Psoas muscle (tissue), 8 donors: ENCODE measurements around the gene GMFB. TPM values are rescaled to one million over a fixed set of nuclear protein-coding genes. Genes with fewer than 3 reads are reported as not detected.

ENCODE experiments used
- ATAC-seq, 4 donors: fragments of 200-7000 bp; cut with Tn5 transposase; one replicate each; pipeline ENCODE4 v1.9.1; 2020; ENCODE audit warnings: moderate library complexity in 3 of 4, mild to moderate bottlenecking in 2 of 4
- DNase-seq, 2 donors: peaks; one replicate each; pipeline ENCODE4 v3.0.0-alpha.2; 2020
- H3K27ac ChIP-seq: fragments of 200-600 bp; one replicate; pipeline ENCODE4 v1.8.0; 2022
- H3K27me3 ChIP-seq, 3 donors: fragments of 200-600 bp in 1 of 3; one replicate each; pipeline versions ENCODE4 v1.6.1 to v1.8.0; 2013 to 2022; ENCODE audit warnings: low read length in 2 of 3, mild to moderate bottlenecking in 2 of 3, moderate library complexity in 1 of 3; ENCODE audit not compliant: insufficient read depth in 3 of 3
- H3K36me3 ChIP-seq, 2 donors: fragments of 200-600 bp in 1 of 2; one replicate each; pipeline versions ENCODE4 v1.6.1 to v1.8.0; 2013 to 2022; ENCODE audit warnings: low read depth in 1 of 2, mild to moderate bottlenecking in 1 of 2, moderate library complexity in 1 of 2; ENCODE audit not compliant: insufficient read depth in 1 of 2
- H3K4me1 ChIP-seq: fragments of 200-600 bp; one replicate; pipeline ENCODE4 v1.8.0; 2022
- H3K4me3 ChIP-seq: fragments of 200-600 bp; one replicate; pipeline ENCODE4 v1.8.0; 2022; ENCODE audit warnings: mild to moderate bottlenecking
- H3K9me3 ChIP-seq: fragments of 200-600 bp; one replicate; pipeline ENCODE4 v1.8.0; 2022
- CTCF ChIP-seq: fragments of 200-600 bp; IDR thresholded peaks from one replicate; pipeline ENCODE4 v1.8.0; 2022; ENCODE audit warnings: antibody characterized with exemption
- WGBS, 3 donors: extraction: QIAGEN DNeasy Blood & Tissue Kit; methylation state at CpG; one replicate each; pipeline versions ENCODE4 v1.1.6 to v1.1.7; 2013; 5-methylcytosine and 5-hydroxymethylcytosine counted together
- intact Hi-C, 2 donors: fragments of 100-400 bp; cut with DNase I; formaldehyde crosslinking; loops; one replicate each; pipeline versions ENCODE4 v1.11.0 to v1.14.2; 2022
- polyA plus RNA-seq, 3 donors: library from polyadenylated mRNA; stranded (reverse); fragments of 200-250 nt; gene quantifications; one replicate each; pipeline ENCODE4 v1.2.3, GENCODE V29; 2013
- total RNA-seq, 4 donors: library from RNA; stranded (reverse); fragmentation: NEBNext Ultra II Directional in 2 of 4; extraction: Animal tissue kit (Norgen Biotek cat#: 25700) in 2 of 4; gene quantifications; one replicate each; pipeline versions ENCODE4 v1.2.1 to v1.2.4, GENCODE V29; 2021 to 2023
- donor health status: healthy with polysubstance abuse.
- donor health status: DM: no; HTN: no; CAD: no; lungs with moderate emphysema.
- donor health status: Bipolar disorder and iron deficiency.
- donor health status: healthy.
- donor health status: DM: yes; HTN: yes; CAD: no.
- donor health status: DM: no; HTN: no; CAD: no.
- donor health status: DM: no; HTN: no; CAD: no.
- donor health status: DM: yes; HTN: yes; CAD: no.

The GMFB gene
- total and polyA plus RNA-seq, 7 donors: 5.0 to 22.9 (median 14.5) TPM

DNA sequence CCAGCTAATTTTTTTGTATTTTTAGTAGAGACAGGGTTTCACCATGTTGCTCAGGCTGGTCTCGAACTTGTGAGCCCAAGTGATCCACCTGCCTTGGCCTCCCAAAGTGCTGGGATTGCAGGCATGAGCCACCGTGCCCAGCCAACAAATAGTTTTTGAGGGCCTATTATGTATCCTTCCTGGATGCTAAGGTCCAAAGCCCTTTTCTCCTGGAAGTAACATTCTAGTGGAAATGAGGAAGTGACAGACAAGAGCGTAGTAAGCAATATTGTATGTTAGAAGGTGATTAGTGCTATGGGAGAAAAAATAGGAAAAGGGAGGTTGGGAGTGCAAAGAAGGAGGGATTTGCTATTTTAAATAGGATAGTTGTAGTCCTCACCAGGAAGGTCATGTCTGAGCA is 12.0 kb upstream of the GMFB start:
- intact Hi-C loops: no loop called here
- Histone ChIP-seq H3K4me3 (no peak overlapping the region), H3K27ac (no peak overlapping the region), H3K9me3 (no peaks in the 10 kb centered on the region), H3K36me3 (no peaks in the 10 kb centered on the region), H3K4me1 (no peaks in the 10 kb centered on the region), H3K27me3 (no peaks in the 10 kb centered on the region)
- no peak for ATAC-seq
- DNase-seq: no peak
- WGBS, 3 donors: 78 to 81% (median 79%) methylated on average over 3 of the region's 3 CpGs
- no peak for TF ChIP-seq CTCF

DNA sequence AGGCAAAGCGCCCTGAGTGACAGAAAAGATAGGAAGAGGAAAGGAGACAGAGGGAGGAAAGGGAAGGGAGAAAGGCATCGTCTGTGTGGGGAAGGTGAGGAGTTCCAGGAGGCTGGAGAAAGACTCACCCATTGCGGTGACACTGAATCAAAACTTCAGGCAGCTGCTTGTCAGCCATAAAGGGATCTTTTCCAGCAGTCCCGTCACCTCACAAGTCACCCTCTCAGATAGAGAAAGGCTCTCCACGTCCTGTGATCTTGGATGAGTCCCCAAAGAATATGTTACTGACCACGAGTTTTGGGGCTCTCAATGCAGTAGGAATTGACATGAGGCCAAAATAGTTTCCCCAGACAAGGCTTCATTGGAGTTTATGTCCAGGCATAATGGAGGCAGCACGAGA is 9.8 kb upstream of the GMFB start:
- H3K4me1 ChIP-seq: no peaks in the 10 kb centered on the region
- no peaks in the 10 kb centered on the region for H3K36me3 ChIP-seq
- intact Hi-C loops: no loop called here
- H3K4me3 ChIP-seq: no peak overlapping the region
- no peaks in the 10 kb centered on the region for H3K9me3 ChIP-seq
- WGBS, 3 donors: 64 to 69% (median 66%) methylated on average over 7 of the region's 7 CpGs
- H3K27me3 ChIP-seq: no peaks in the 10 kb centered on the region
- no peak overlapping the region for H3K27ac ChIP-seq
- no peak for DNase-seq
- ATAC-seq: no peak
- TF ChIP-seq CTCF: no peak

- intact Hi-C loops: no loop called here
- DNase-seq: no peak
- no peak for ATAC-seq
- Histone ChIP-seq H3K36me3 (no peaks in the 10 kb centered on the region), H3K27me3 (peaks cover 0 to under 1% (median 0%) of the 10 kb centered on the region in 3 donors), H3K27ac (no peak overlapping the region), H3K4me3 (no peak overlapping the region), H3K4me1 (no peaks in the 10 kb centered on the region), H3K9me3 (no peaks in the 10 kb centered on the region)
- no peak for TF ChIP-seq CTCF
- WGBS, 3 donors: 71 to 74% (median 74%) methylated on average over 5 of the region's 5 CpGs
Measured at GRCh38 chr14:54498095-54498531, 9.3 kb upstream of the GMFB start.

GRCh38 chr14:54497224-54497623 is 8.4 kb upstream of the GMFB start:
- H3K4me3 ChIP-seq: no peak overlapping the region
- H3K4me1 ChIP-seq: no peaks in the 10 kb centered on the region
- H3K9me3 ChIP-seq: no peaks in the 10 kb centered on the region
- 56 to 66% (median 63%) methylated on average over 2 of the region's 2 CpGs for WGBS, 3 donors
- TF ChIP-seq CTCF: no peak
- intact Hi-C loops: no loop called here
- no peaks in the 10 kb centered on the region for H3K36me3 ChIP-seq
- no peak overlapping the region for H3K27ac ChIP-seq
- ATAC-seq (no peak), DNase-seq (no peak)
- peaks cover 0 to 1% (median 0%) of the 10 kb centered on the region in 3 donors for H3K27me3 ChIP-seq

DNA sequence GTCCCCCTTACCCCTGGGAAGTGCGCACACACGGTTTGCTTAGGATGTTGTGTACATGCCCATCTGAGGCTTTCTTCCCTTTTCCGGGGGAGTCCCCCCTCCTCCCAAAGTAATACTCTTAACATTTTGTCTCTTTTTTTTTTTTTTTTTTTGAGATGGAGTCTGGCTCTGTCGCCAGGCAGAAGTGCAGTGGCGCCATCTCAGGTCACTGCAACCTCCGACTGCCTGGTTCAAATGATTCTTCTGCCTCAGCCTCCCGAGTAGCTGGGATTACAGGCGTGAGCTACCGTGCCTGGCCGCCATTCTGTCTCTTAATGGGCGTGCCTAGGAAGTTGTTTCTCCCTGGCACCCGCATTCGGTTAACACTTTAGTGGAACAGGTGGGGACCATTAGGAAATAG is 4.5 kb upstream of the GMFB start:
- intact Hi-C loops: no loop called here
- Histone ChIP-seq H3K27ac (no peak overlapping the region), H3K36me3 (no peaks in the 10 kb centered on the region), H3K27me3 (peaks cover 0 to 1% (median 0%) of the 10 kb centered on the region in 3 donors), H3K4me1 (no peaks in the 10 kb centered on the region), H3K4me3 (no peak overlapping the region), H3K9me3 (no peaks in the 10 kb centered on the region)
- DNase-seq (no peak), ATAC-seq (no peak)
- no peak for TF ChIP-seq CTCF
- 50 to 61% (median 51%) methylated on average over 13 of the region's 13 CpGs for WGBS, 3 donors
